Kidney epithelial cell (primary cell): Measurements from ENCODE around the gene WDR93. TPM values are rescaled to one million over a fixed set of nuclear protein-coding genes. Genes with fewer than 3 reads are reported as not detected.

Experiments used
- DNase-seq: peaks from one replicate; pipeline ENCODE4 v3.0.0-alpha.2; 2010; ENCODE audit warnings: low read depth
- H3K27me3 ChIP-seq: 2 replicates; pipeline ENCODE4 v1.6.0; 2011; ENCODE audit warnings: low read length; ENCODE audit not compliant: control insufficient read depth, insufficient read depth
- H3K36me3 ChIP-seq: 2 replicates; pipeline ENCODE4 v1.5.1; 2011; ENCODE audit warnings: low read length; ENCODE audit not compliant: control insufficient read depth, insufficient read depth
- H3K4me3 ChIP-seq: 2 replicates; pipeline ENCODE4 v1.5.1; 2011; ENCODE audit warnings: low read depth, mild to moderate bottlenecking, control low read depth, low read length
- CTCF ChIP-seq: IDR thresholded peaks from 2 replicates; pipeline ENCODE4 v1.5.1; 2011; ENCODE audit warnings: mild to moderate bottlenecking, moderate library complexity, low read length, control low read depth, inconsistent platforms; ENCODE audit not compliant: insufficient read depth, poor library complexity, severe bottlenecking
- total RNA-seq: library from RNA; depleted of rRNA; stranded (reverse); fragments of >200 nt; gene quantifications from 2 replicates; pipeline ENCODE4 v1.2.3, GENCODE V29; 2015

Gene WDR93
- total RNA-seq, 1 donor from 2014 or later = 0.25 TPM

- no peak for TF ChIP-seq CTCF
- Histone ChIP-seq H3K36me3 (no peaks in the 10 kb centered on the region), H3K4me3 (peak overlapping the region; percentile 23), H3K27me3 (no peaks in the 10 kb centered on the region)
- DNase-seq = no peak
These were observed 25.0 kb upstream of the WDR93 start for GRCh38 chr15:89665449-89666181.

- no peak for TF ChIP-seq CTCF
- Histone ChIP-seq H3K4me3 (no peak overlapping the region), H3K27me3 (no peaks in the 10 kb centered on the region), H3K36me3 (no peaks in the 10 kb centered on the region)
- DNase-seq = no peak
These were observed 24.3 kb upstream of the WDR93 start for GRCh38 chr15:89666184-89666857.

- H3K36me3 ChIP-seq = no peaks in the 10 kb centered on the region
- H3K27me3 ChIP-seq = no peaks in the 10 kb centered on the region
- DNase-seq = no peak
- TF ChIP-seq CTCF = no peak
- no peak overlapping the region for H3K4me3 ChIP-seq
These were observed 23.5 kb upstream of the WDR93 start for GRCh38 chr15:89666858-89667705.

- Histone ChIP-seq H3K27me3 (no peaks in the 10 kb centered on the region), H3K36me3 (no peaks in the 10 kb centered on the region), H3K4me3 (no peak overlapping the region)
- no peak for TF ChIP-seq CTCF
- DNase-seq = no peak
These were observed 23.0 kb upstream of the WDR93 start for GRCh38 chr15:89667706-89667960.

GRCh38 chr15:89668171-89668570 is 22.4 kb upstream of the WDR93 start:
- Histone ChIP-seq H3K4me3 (no peak overlapping the region), H3K27me3 (no peaks in the 10 kb centered on the region), H3K36me3 (no peaks in the 10 kb centered on the region)
- no peak for DNase-seq
- TF ChIP-seq CTCF = no peak
